Breast epithelium (tissue), 3 donors: ENCODE data around the gene DRC3.

Source experiments
- CTCF ChIP-seq, 3 donors: fragments of 450-650 bp; IDR thresholded peaks; one replicate each; pipeline ENCODE4 v1.5.1; 2016 to 2017; ENCODE audit warnings: antibody characterized with exemption in 3 of 3, mild to moderate bottlenecking in 3 of 3, moderate library complexity in 3 of 3
- POLR2AphosphoS5 ChIP-seq, 3 donors: sonication (generic); formaldehyde crosslinking; IDR thresholded peaks; one replicate each; pipeline ENCODE4 v1.6.1; 2017; ENCODE audit warnings: antibody characterized with exemption in 3 of 3

- TF ChIP-seq CTCF (IDR thresholded peaks at IDR 0.05) (no peak), POLR2AphosphoS5 (IDR thresholded peaks at IDR 0.05) (no peak)
Observed at GRCh38 chr17:17924131-17924856, 48.4 kb upstream of the DRC3 start.
